Measurements from ENCODE around the gene OSBP2.
"Not testable (repeated sequence)": the region's sequence is repeated elsewhere in the genome, so short reads cannot be mapped to it uniquely, and the experiment has no call there.

Gene OSBP2

GRCh38 chr22:30694640-30695350 lies at the start of gene OSBP2:
Gene OSBP2 (plus strand): TSS chr22:30694874. CDS start chr22:30694910, 36 bp downstream.
- peak; percentile 58 for DNase-seq (ENCODE audit: low spot score)

- no peak for DNase-seq (ENCODE audit: low spot score)
Observed at GRCh38 chr22:30646518-30647160, 48.0 kb upstream of the OSBP2 start.

- no peak for DNase-seq (ENCODE audit: low spot score)
Observed at GRCh38 chr22:30647536-30647935, 47.1 kb upstream of the OSBP2 start.

- no peak for DNase-seq (ENCODE audit: low spot score)
Observed at GRCh38 chr22:30648825-30649224, 45.8 kb upstream of the OSBP2 start.

GRCh38 chr22:30649430-30650007 lies 45.2 kb upstream of the OSBP2 start:
- DNase-seq (ENCODE audit: low spot score): no peak

- peak; percentile 79 for DNase-seq (ENCODE audit: low spot score)
Observed at GRCh38 chr22:30650508-30651116, 44.1 kb upstream of the OSBP2 start.

GRCh38 chr22:30652852-30653251 lies 41.8 kb upstream of the OSBP2 start:
- no peak for DNase-seq (ENCODE audit: low spot score)

- DNase-seq (ENCODE audit: low spot score): no peak
Observed at GRCh38 chr22:30654361-30654760, 40.3 kb upstream of the OSBP2 start.

GRCh38 chr22:30655532-30655931 lies 39.1 kb upstream of the OSBP2 start:
- DNase-seq (ENCODE audit: low spot score): no peak

- DNase-seq (ENCODE audit: low spot score): no peak
Observed at GRCh38 chr22:30662040-30662439, 32.6 kb upstream of the OSBP2 start.

GRCh38 chr22:30664798-30665197 lies 29.9 kb upstream of the OSBP2 start:
- no peak for DNase-seq (ENCODE audit: low spot score)

GRCh38 chr22:30665266-30665665 lies 29.4 kb upstream of the OSBP2 start:
- no peak for DNase-seq (ENCODE audit: low spot score)

GRCh38 chr22:30665786-30666185 lies 28.9 kb upstream of the OSBP2 start:
- no peak for DNase-seq (ENCODE audit: low spot score)

- no peak for DNase-seq (ENCODE audit: low spot score)
Observed at GRCh38 chr22:30667107-30667493, 27.6 kb upstream of the OSBP2 start.

GRCh38 chr22:30667494-30668385 lies 26.9 kb upstream of the OSBP2 start, which contains the start of gene DUSP18:
Gene DUSP18 (minus strand): TSS chr22:30667875. CDS start chr22:30664003, 3,872 bp downstream.
- peak; percentile 86 for DNase-seq (ENCODE audit: low spot score)

GRCh38 chr22:30668386-30668710 lies 26.3 kb upstream of the OSBP2 start:
- no peak for DNase-seq (ENCODE audit: low spot score)

- no peak for DNase-seq (ENCODE audit: low spot score)
Observed at GRCh38 chr22:30671071-30671470, 23.6 kb upstream of the OSBP2 start.

- no peak for DNase-seq (ENCODE audit: low spot score)
Observed at GRCh38 chr22:30673136-30673535, 21.5 kb upstream of the OSBP2 start.

- no peak for DNase-seq (ENCODE audit: low spot score)
Observed at GRCh38 chr22:30674482-30674881, 20.2 kb upstream of the OSBP2 start.

- no peak for DNase-seq (ENCODE audit: low spot score)
Observed at GRCh38 chr22:30675436-30675835, 19.2 kb upstream of the OSBP2 start.

- not testable (repeated sequence) for DNase-seq (ENCODE audit: low spot score)
Observed at GRCh38 chr22:30676565-30676964, 18.1 kb upstream of the OSBP2 start.
